GM23338 (cell line): Measurements from ENCODE around the gene USH1G. TPM values are rescaled to one million over a fixed set of nuclear protein-coding genes. Genes with fewer than 3 reads are reported as not detected.

Experiments
- ATAC-seq: fragments of 200-7000 bp; cut with Tn5 transposase; 3 replicates; pipeline ENCODE4 v1.9.1; 2020
- DNase-seq: peaks from one replicate; pipeline ENCODE4 v3.0.0-alpha.2; 2015; ENCODE audit warnings: low spot score
- H2AFZ ChIP-seq: fragments of 200-600 bp; sonication (generic); 2 replicates; pipeline ENCODE4 v1.8.0; 2016; ENCODE audit warnings: antibody characterized with exemption, mild to moderate bottlenecking, moderate library complexity
- H3F3A ChIP-seq: fragments of 200-600 bp; sonication (generic); replicated peaks from 2 replicates; pipeline ENCODE4 v1.8.0; 2017; ENCODE audit warnings: antibody characterized with exemption, mixed run types, low read depth
- H3K27ac ChIP-seq: fragments of 200-600 bp; sonication (generic); 2 replicates; pipeline ENCODE4 v1.6.1; 2016; ENCODE audit warnings: low read depth
- H3K27me3 ChIP-seq: fragments of 200-600 bp; sonication (generic); 2 replicates; pipeline ENCODE4 v1.8.0; 2016; ENCODE audit warnings: mild to moderate bottlenecking, mixed run types, moderate library complexity; ENCODE audit not compliant: insufficient read depth
- H3K36me3 ChIP-seq: fragments of 200-600 bp; sonication (generic); 2 replicates; pipeline ENCODE4 v1.8.0; 2016; ENCODE audit warnings: mild to moderate bottlenecking; ENCODE audit not compliant: insufficient read depth
- H3K4me1 ChIP-seq: fragments of 200-600 bp; sonication (generic); 2 replicates; pipeline ENCODE4 v1.8.0; 2016; ENCODE audit warnings: mild to moderate bottlenecking, moderate library complexity; ENCODE audit not compliant: insufficient read depth
- H3K4me2 ChIP-seq: fragments of 200-600 bp; sonication (generic); 2 replicates; pipeline ENCODE4 v1.7.1; 2017; ENCODE audit warnings: mixed run types
- H3K4me3 ChIP-seq: fragments of 200-600 bp; sonication (generic); 2 replicates; pipeline ENCODE4 v1.6.1; 2016; ENCODE audit warnings: mixed run types
- H3K79me2 ChIP-seq: fragments of 200-600 bp; sonication (generic); replicated peaks from 2 replicates; pipeline ENCODE4 v1.8.0; 2017; ENCODE audit warnings: mild to moderate bottlenecking; ENCODE audit not compliant: insufficient read depth
- H3K9me2 ChIP-seq: fragments of 200-600 bp; sonication (generic); 2 replicates; pipeline ENCODE4 v1.8.0; 2017; ENCODE audit not compliant: insufficient read depth
- H4K20me1 ChIP-seq: fragments of 200-600 bp; sonication (generic); replicated peaks from 2 replicates; pipeline ENCODE4 v1.8.0; 2017; ENCODE audit warnings: mild to moderate bottlenecking; ENCODE audit not compliant: insufficient read depth
- H3K27ac Mint-ChIP-seq: 2 replicates; pipeline ENCODE4 v1.8.0; 2020; ENCODE audit warnings: inconsistent platforms, mild to moderate bottlenecking, moderate library complexity, mixed read lengths
- H3K27me3 Mint-ChIP-seq: 3 replicates; pipeline ENCODE4 v1.8.0; 2022; ENCODE audit warnings: low read depth, mild to moderate bottlenecking, moderate library complexity, mixed read lengths, inconsistent platforms; ENCODE audit not compliant: insufficient read depth, poor library complexity
- H3K36me3 Mint-ChIP-seq: 3 replicates; pipeline ENCODE4 v1.8.0; 2021; ENCODE audit warnings: low read depth, mild to moderate bottlenecking, inconsistent platforms, moderate library complexity, mixed read lengths
- H3K4me1 Mint-ChIP-seq: 3 replicates; pipeline ENCODE4 v1.8.0; 2020; ENCODE audit warnings: mild to moderate bottlenecking, inconsistent platforms, mixed read lengths
- H3K4me3 Mint-ChIP-seq: 3 replicates; pipeline ENCODE4 v1.8.0; 2021; ENCODE audit warnings: moderate library complexity, mild to moderate bottlenecking, inconsistent platforms, mixed read lengths
- H3K9me3 Mint-ChIP-seq: 3 replicates; pipeline ENCODE4 v1.8.0; 2020; ENCODE audit warnings: moderate library complexity, mild to moderate bottlenecking, inconsistent platforms, mixed read lengths
- CREB1 ChIP-seq: fragments of 250-450 bp; sonication (Bioruptor Pico); IDR thresholded peaks from 2 replicates; pipeline ENCODE4 v1.5.0; 2020; ENCODE audit warnings: low read depth, mild to moderate bottlenecking, moderate library complexity
- EZH2phosphoT487 ChIP-seq: fragments of 200-600 bp; sonication (generic); IDR thresholded peaks from one replicate; pipeline ENCODE4 v1.8.1; 2018; ENCODE audit warnings: antibody characterized with exemption; ENCODE audit not compliant: unreplicated experiment
- POLR2AphosphoS5 ChIP-seq: IDR thresholded peaks from 2 replicates; pipeline ENCODE4 v1.6.1; 2016; ENCODE audit warnings: antibody characterized with exemption, low read depth
- ZNF114 ChIP-seq: fragments of 250-450 bp; sonication (Bioruptor Pico); IDR thresholded peaks from 2 replicates; pipeline ENCODE4 v1.5.0; 2020; ENCODE audit warnings: mild to moderate bottlenecking, moderate library complexity
- ZNF331 ChIP-seq: fragments of 250-450 bp; sonication (Bioruptor Pico); IDR thresholded peaks from 2 replicates; pipeline ENCODE4 v1.5.0; 2020; ENCODE audit warnings: low read depth, mild to moderate bottlenecking, moderate library complexity
- polyA plus RNA-seq: library from polyadenylated mRNA; unstranded; fragments of >200 nt; fragmentation: Nextera tagmentation; extraction: Ambion mirVana; gene quantifications from 2 replicates; pipeline ENCODE4 v1.2.1, GENCODE V29; 2016
- total RNA-seq: library from RNA; depleted of rRNA; stranded (reverse); fragments of >200 nt; shearing (Covaris generic); gene quantifications from 2 replicates; pipeline ENCODE4 v1.2.3, GENCODE V29; 2014
- TF ChIP-seq, protein P1 (sequence below): IDR thresholded peaks from 2 replicates; pipeline ENCODE4 v1.6.1; 2016; ENCODE audit warnings: antibody characterized with exemption
- TF ChIP-seq, protein P2 (sequence below): fragments of 250-450 bp; sonication (Bioruptor Pico); IDR thresholded peaks from 2 replicates; pipeline ENCODE4 v1.5.0; 2020; ENCODE audit warnings: mild to moderate bottlenecking, moderate library complexity
- TF ChIP-seq, protein P3 (sequence below): IDR thresholded peaks from one replicate; pipeline ENCODE4 v1.6.1; 2018; ENCODE audit warnings: antibody characterized with exemption; ENCODE audit not compliant: unreplicated experiment

Gene USH1G
- total and polyA plus RNA-seq, 2 experiments from 2014 or later, result 0.34 to 1.7 TPM

DNA sequence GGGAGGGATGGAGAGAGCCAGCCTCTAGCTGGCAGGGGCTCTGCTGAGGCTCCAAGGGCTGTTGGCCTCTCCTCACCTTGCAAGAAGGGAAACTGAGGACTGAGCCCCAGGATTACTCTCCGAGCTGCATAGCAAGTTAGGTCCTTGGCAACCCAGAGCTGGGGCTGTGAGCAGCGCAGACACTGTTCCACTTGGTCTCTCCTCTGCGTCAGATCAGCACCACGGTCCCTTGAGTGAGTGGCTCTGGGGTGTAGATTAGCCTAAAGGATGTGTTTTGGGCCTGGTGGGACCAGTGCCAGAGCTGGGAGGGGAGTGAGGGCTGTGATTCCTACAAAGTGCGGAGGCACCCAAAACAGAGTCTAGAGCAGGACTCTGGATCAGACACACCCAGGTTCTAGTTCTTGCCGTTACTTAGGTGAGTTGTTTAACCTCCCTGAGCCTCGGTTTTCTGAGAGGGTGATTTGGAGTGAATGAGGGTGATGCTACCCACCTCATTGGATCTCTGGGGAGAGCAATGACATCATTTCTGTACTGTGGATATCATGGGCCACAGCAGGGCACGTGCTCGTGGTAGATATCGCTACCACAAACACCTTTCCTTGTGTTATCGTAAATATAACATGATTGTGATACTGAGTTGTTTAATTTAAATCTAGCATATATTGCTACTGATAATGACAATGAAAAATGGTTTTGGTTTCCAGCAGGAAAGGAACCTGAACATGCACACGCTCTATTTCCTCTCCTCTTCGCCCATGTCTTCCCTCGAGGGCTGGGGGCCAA is 21.5 kb downstream of the USH1G start:
- H3K27ac Mint-ChIP-seq, result no peak overlapping the region
- Histone ChIP-seq H3K79me2 (no peaks in the 10 kb centered on the region), H3K4me3 (no peak overlapping the region), H3K36me3 (no peaks in the 10 kb centered on the region), H3K9me2 (no peaks in the 10 kb centered on the region), H3K27me3 (peaks cover 9% of the 10 kb centered on the region; the same call in 1 of the 2 replicates), H3K4me1 (no peaks in the 10 kb centered on the region; the same call in 1 of the 2 replicates), H3F3A (no peaks in the 10 kb centered on the region), H3K4me2 (no peak overlapping the region), H3K27ac (no peak overlapping the region), H4K20me1 (no peaks in the 10 kb centered on the region), H2AFZ (no peak overlapping the region)
- peaks cover 11% of the 10 kb centered on the region for H3K27me3 Mint-ChIP-seq
- H3K36me3 Mint-ChIP-seq, result peaks cover 2% of the 10 kb centered on the region; the same call in 1 of the 3 replicates
- no peak overlapping the region; the same call in 2 of the 3 replicates for H3K4me3 Mint-ChIP-seq
- ATAC-seq (no peak), DNase-seq (no peak)
- peaks cover 4% of the 10 kb centered on the region; the same call in 2 of the 3 replicates for H3K9me3 Mint-ChIP-seq
- TF ChIP-seq, protein P1, sequence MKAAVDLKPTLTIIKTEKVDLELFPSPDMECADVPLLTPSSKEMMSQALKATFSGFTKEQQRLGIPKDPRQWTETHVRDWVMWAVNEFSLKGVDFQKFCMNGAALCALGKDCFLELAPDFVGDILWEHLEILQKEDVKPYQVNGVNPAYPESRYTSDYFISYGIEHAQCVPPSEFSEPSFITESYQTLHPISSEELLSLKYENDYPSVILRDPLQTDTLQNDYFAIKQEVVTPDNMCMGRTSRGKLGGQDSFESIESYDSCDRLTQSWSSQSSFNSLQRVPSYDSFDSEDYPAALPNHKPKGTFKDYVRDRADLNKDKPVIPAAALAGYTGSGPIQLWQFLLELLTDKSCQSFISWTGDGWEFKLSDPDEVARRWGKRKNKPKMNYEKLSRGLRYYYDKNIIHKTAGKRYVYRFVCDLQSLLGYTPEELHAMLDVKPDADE, result no peak
- no peak for TF ChIP-seq ZNF114 (CRISPR knock-in tag)
- no peak for TF ChIP-seq POLR2AphosphoS5
- TF ChIP-seq CREB1, result no peak
- TF ChIP-seq, protein P2, sequence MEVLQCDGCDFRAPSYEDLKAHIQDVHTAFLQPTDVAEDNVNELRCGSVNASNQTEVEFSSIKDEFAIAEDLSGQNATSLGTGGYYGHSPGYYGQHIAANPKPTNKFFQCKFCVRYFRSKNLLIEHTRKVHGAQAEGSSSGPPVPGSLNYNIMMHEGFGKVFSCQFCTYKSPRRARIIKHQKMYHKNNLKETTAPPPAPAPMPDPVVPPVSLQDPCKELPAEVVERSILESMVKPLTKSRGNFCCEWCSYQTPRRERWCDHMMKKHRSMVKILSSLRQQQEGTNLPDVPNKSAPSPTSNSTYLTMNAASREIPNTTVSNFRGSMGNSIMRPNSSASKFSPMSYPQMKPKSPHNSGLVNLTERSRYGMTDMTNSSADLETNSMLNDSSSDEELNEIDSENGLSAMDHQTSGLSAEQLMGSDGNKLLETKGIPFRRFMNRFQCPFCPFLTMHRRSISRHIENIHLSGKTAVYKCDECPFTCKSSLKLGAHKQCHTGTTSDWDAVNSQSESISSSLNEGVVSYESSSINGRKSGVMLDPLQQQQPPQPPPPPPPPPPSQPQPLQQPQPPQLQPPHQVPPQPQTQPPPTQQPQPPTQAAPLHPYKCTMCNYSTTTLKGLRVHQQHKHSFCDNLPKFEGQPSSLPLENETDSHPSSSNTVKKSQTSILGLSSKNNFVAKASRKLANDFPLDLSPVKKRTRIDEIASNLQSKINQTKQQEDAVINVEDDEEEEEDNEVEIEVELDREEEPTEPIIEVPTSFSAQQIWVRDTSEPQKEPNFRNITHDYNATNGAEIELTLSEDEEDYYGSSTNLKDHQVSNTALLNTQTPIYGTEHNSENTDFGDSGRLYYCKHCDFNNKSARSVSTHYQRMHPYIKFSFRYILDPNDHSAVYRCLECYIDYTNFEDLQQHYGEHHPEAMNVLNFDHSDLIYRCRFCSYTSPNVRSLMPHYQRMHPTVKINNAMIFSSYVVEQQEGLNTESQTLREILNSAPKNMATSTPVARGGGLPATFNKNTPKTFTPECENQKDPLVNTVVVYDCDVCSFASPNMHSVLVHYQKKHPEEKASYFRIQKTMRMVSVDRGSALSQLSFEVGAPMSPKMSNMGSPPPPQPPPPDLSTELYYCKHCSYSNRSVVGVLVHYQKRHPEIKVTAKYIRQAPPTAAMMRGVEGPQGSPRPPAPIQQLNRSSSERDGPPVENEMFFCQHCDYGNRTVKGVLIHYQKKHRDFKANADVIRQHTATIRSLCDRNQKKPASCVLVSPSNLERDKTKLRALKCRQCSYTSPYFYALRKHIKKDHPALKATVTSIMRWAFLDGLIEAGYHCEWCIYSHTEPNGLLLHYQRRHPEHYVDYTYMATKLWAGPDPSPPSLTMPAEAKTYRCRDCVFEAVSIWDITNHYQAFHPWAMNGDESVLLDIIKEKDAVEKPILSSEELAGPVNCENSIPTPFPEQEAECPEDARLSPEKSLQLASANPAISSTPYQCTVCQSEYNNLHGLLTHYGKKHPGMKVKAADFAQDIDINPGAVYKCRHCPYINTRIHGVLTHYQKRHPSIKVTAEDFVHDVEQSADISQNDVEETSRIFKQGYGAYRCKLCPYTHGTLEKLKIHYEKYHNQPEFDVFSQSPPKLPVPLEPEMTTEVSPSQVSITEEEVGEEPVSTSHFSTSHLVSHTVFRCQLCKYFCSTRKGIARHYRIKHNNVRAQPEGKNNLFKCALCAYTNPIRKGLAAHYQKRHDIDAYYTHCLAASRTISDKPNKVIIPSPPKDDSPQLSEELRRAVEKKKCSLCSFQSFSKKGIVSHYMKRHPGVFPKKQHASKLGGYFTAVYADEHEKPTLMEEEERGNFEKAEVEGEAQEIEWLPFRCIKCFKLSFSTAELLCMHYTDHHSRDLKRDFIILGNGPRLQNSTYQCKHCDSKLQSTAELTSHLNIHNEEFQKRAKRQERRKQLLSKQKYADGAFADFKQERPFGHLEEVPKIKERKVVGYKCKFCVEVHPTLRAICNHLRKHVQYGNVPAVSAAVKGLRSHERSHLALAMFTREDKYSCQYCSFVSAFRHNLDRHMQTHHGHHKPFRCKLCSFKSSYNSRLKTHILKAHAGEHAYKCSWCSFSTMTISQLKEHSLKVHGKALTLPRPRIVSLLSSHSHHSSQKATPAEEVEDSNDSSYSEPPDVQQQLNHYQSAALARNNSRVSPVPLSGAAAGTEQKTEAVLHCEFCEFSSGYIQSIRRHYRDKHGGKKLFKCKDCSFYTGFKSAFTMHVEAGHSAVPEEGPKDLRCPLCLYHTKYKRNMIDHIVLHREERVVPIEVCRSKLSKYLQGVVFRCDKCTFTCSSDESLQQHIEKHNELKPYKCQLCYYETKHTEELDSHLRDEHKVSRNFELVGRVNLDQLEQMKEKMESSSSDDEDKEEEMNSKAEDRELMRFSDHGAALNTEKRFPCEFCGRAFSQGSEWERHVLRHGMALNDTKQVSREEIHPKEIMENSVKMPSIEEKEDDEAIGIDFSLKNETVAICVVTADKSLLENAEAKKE (CRISPR knock-in tag), result no peak
- no peak for TF ChIP-seq EZH2phosphoT487
- TF ChIP-seq, protein P3, sequence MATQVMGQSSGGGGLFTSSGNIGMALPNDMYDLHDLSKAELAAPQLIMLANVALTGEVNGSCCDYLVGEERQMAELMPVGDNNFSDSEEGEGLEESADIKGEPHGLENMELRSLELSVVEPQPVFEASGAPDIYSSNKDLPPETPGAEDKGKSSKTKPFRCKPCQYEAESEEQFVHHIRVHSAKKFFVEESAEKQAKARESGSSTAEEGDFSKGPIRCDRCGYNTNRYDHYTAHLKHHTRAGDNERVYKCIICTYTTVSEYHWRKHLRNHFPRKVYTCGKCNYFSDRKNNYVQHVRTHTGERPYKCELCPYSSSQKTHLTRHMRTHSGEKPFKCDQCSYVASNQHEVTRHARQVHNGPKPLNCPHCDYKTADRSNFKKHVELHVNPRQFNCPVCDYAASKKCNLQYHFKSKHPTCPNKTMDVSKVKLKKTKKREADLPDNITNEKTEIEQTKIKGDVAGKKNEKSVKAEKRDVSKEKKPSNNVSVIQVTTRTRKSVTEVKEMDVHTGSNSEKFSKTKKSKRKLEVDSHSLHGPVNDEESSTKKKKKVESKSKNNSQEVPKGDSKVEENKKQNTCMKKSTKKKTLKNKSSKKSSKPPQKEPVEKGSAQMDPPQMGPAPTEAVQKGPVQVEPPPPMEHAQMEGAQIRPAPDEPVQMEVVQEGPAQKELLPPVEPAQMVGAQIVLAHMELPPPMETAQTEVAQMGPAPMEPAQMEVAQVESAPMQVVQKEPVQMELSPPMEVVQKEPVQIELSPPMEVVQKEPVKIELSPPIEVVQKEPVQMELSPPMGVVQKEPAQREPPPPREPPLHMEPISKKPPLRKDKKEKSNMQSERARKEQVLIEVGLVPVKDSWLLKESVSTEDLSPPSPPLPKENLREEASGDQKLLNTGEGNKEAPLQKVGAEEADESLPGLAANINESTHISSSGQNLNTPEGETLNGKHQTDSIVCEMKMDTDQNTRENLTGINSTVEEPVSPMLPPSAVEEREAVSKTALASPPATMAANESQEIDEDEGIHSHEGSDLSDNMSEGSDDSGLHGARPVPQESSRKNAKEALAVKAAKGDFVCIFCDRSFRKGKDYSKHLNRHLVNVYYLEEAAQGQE, result no peak
- no peak for TF ChIP-seq ZNF331 (CRISPR knock-in tag)
- H3K4me1 Mint-ChIP-seq, result peaks cover 4% of the 10 kb centered on the region; the same call in 2 of the 3 replicates
